Chondrocyte (in vitro differentiated cells): ENCODE measurements around the gene MED26. TPM values are rescaled to one million over a fixed set of nuclear protein-coding genes. Genes with fewer than 3 reads are reported as not detected.

ENCODE experiments used
- DNase-seq: peaks from one replicate; pipeline ENCODE4 v3.0.0; 2021; ENCODE audit warnings: mixed read lengths, low spot score
- H3K27ac Mint-ChIP-seq: one replicate; pipeline ENCODE4 v1.8.0; 2021; ENCODE audit warnings: mild to moderate bottlenecking, moderate library complexity, mixed read lengths; ENCODE audit not compliant: unreplicated experiment
- H3K27me3 Mint-ChIP-seq: 2 replicates; pipeline ENCODE4 v1.8.0; 2021; ENCODE audit warnings: low read depth, mixed read lengths
- H3K36me3 Mint-ChIP-seq: 2 replicates; pipeline ENCODE4 v1.8.0; 2021; ENCODE audit warnings: low read depth, mixed read lengths
- H3K4me1 Mint-ChIP-seq: 2 replicates; pipeline ENCODE4 v1.8.0; 2021; ENCODE audit warnings: low read depth, mild to moderate bottlenecking, mixed read lengths
- H3K4me3 Mint-ChIP-seq: one replicate; pipeline ENCODE4 v1.8.0; 2021; ENCODE audit warnings: mild to moderate bottlenecking, moderate library complexity, mixed read lengths; ENCODE audit not compliant: unreplicated experiment
- H3K9me3 Mint-ChIP-seq: 2 replicates; pipeline ENCODE4 v1.8.0; 2021; ENCODE audit warnings: low read depth, mixed read lengths
- CTCF ChIP-seq: fragments of 200-600 bp; sonication (generic); IDR thresholded peaks from 2 replicates; pipeline ENCODE4 v1.5.0; 2021; ENCODE audit warnings: antibody characterized with exemption, mild to moderate bottlenecking, moderate library complexity
- total RNA-seq: library from RNA; stranded (reverse); gene quantifications from 3 replicates; pipeline ENCODE4 v1.2.1, GENCODE V29; 2021

Gene MED26
- total RNA-seq, 1 donor from 2014 or later, result 8.7 TPM

- DNase-seq, result no peak
These were observed 13.1 kb downstream of the MED26 start for GRCh38 chr19:16614941-16615340.

GRCh38 chr19:16613841-16614240, 14.2 kb downstream of the MED26 start:
- Mint-ChIP-seq H3K4me3 (no peak overlapping the region), H3K9me3 (no peaks in the 10 kb centered on the region), H3K36me3 (no peaks in the 10 kb centered on the region), H3K4me1 (peaks cover 43% of the 10 kb centered on the region), H3K27ac (no peak overlapping the region), H3K27me3 (no peaks in the 10 kb centered on the region)
- no peak for DNase-seq
- no peak for TF ChIP-seq CTCF

More at GRCh38 chr19:16614941-16615340, 13.1 kb downstream of the MED26 start:
- H3K36me3 Mint-ChIP-seq, result no peaks in the 10 kb centered on the region
- TF ChIP-seq CTCF, result no peak
- peaks cover 49% of the 10 kb centered on the region for H3K4me1 Mint-ChIP-seq
- no peaks in the 10 kb centered on the region for H3K27me3 Mint-ChIP-seq
- H3K4me3 Mint-ChIP-seq, result no peak overlapping the region
- peak overlapping the region; percentile 17 for H3K27ac Mint-ChIP-seq
- no peaks in the 10 kb centered on the region for H3K9me3 Mint-ChIP-seq

DNA sequence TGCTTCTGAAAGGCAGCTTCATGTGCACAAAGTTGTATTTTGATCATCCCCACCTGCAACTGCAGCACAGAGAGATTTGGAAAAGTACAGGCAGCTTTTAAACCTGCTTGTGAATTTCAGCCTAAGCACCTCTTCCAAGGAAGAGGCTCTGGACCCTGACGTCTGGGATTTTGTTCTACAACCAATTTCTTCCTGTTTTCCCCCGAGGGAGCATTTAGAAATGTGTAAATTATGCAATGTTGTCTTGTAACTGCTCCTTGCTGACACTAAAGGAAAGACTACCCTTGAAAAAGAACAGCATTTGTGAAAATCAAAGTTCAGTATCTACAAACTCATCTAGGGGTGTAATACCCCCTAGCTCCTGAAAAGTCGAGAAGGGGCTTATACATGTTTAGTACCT, 15.4 kb downstream of the MED26 start:
- peaks cover 48% of the 10 kb centered on the region for H3K4me1 Mint-ChIP-seq
- H3K36me3 Mint-ChIP-seq, result no peaks in the 10 kb centered on the region
- no peak overlapping the region for H3K4me3 Mint-ChIP-seq
- H3K27me3 Mint-ChIP-seq, result no peaks in the 10 kb centered on the region
- TF ChIP-seq CTCF, result no peak
- no peak for DNase-seq
- peak overlapping the region; percentile 45 for H3K27ac Mint-ChIP-seq
- H3K9me3 Mint-ChIP-seq, result no peaks in the 10 kb centered on the region

DNA sequence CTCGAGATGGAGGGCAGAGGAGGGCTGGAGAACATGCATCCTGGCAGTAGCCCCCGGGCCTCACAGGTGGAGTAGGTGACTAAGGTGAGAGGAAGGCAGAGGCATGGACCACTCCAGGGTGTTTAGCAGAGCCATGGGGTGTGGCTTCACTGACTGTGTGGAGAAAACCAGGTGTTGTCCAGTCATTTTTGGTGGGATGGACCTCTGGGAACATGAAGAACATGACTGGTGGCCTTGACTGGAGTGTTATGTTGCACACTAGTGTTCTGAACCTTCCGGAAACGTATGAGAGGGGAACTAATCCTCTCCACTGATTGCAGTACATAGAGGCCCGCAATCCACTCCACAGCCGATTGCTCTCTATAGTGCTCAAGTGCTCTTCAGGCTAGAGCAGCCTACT, 16.9 kb downstream of the MED26 start:
- no peak for TF ChIP-seq CTCF
- no peak overlapping the region for H3K27ac Mint-ChIP-seq

DNA sequence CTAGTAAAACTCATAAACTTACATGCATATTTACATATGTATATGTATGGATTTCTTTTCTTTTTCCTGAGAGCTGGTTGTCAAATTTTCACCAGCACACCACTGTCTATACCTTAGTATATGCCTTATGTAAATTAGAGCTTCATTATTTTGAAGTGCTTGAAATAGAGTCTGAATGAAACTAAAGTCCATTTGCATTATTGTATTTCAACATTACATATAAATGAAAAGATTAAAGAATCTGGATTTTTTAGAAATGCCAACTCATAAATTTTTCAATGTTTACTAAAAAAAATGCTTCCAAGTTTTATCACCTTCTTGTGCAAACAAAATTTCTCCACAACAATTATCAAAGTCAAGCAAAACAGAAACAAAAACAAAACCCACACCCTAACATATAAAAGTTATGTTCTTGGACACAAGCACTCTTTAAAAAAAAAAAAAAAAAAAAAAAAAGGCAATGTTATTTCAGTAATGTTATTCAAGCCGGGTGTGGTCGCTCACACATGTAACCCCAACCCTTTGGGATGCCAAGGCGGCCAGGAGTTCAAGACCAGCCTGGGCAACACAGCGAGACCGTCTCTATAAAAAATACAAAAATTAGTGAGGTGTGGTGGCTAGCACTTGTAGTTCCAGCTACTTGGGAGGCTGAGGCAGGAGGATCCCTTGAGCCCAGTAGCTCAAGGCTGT, 18.3 kb downstream of the MED26 start:
- H3K36me3 Mint-ChIP-seq, result no peaks in the 10 kb centered on the region
- H3K4me1 Mint-ChIP-seq, result peaks cover 45% of the 10 kb centered on the region
- no peak for TF ChIP-seq CTCF
- no peaks in the 10 kb centered on the region for H3K9me3 Mint-ChIP-seq
- no peak overlapping the region for H3K4me3 Mint-ChIP-seq
- no peak for DNase-seq
- no peaks in the 10 kb centered on the region for H3K27me3 Mint-ChIP-seq
- H3K27ac Mint-ChIP-seq, result no peak overlapping the region

More for the DNA sequence above, 16.9 kb downstream of the MED26 start:
- no peak overlapping the region for H3K4me3 Mint-ChIP-seq
- H3K9me3 Mint-ChIP-seq, result no peaks in the 10 kb centered on the region
- peaks cover 40% of the 10 kb centered on the region for H3K4me1 Mint-ChIP-seq
- no peak for DNase-seq
- no peaks in the 10 kb centered on the region for H3K27me3 Mint-ChIP-seq
- H3K36me3 Mint-ChIP-seq, result no peaks in the 10 kb centered on the region
